H9 (cell line): Measurements from ENCODE around the gene SOBP. TPM values are rescaled to one million over a fixed set of nuclear protein-coding genes. Genes with fewer than 3 reads are reported as not detected.

Experiments used
- DNase-seq: peaks from one replicate; pipeline ENCODE4 v3.0.0-alpha.2; 2017
- H2AFZ ChIP-seq: one replicate; pipeline ENCODE4 v1.6.1; 2013; ENCODE audit warnings: mild to moderate bottlenecking, low read length, control low read depth, moderate library complexity
- H2AK5ac ChIP-seq: 2 replicates; pipeline ENCODE4 v1.6.1; 2013; ENCODE audit warnings: low read length, control low read depth, mixed read lengths; ENCODE audit not compliant: insufficient read length
- H2BK120ac ChIP-seq: one replicate; pipeline ENCODE4 v1.6.1; 2013; ENCODE audit warnings: low read depth, mild to moderate bottlenecking, low read length, control low read depth, inconsistent platforms; ENCODE audit not compliant: poor library complexity, severe bottlenecking
- H2BK12ac ChIP-seq: 2 replicates; pipeline ENCODE4 v1.6.1; 2013; ENCODE audit warnings: low read length, control low read depth, mixed read lengths, low read depth; ENCODE audit not compliant: insufficient read length
- H2BK15ac ChIP-seq: 2 replicates; pipeline ENCODE4 v1.6.1; 2013; ENCODE audit warnings: low read depth, low read length, control low read depth
- H2BK20ac ChIP-seq: one replicate; pipeline ENCODE4 v1.6.1; 2013; ENCODE audit warnings: low read depth, mild to moderate bottlenecking, low read length, control low read depth, inconsistent platforms; ENCODE audit not compliant: poor library complexity, severe bottlenecking
- H2BK5ac ChIP-seq: 2 replicates; pipeline ENCODE4 v1.6.1; 2013; ENCODE audit warnings: low read length, control low read depth, mixed read lengths; ENCODE audit not compliant: insufficient read length
- H3K14ac ChIP-seq: 2 replicates; pipeline ENCODE4 v1.6.1; 2013; ENCODE audit warnings: low read length, control low read depth; ENCODE audit not compliant: insufficient read depth
- H3K18ac ChIP-seq: 2 replicates; pipeline ENCODE4 v1.6.1; 2013; ENCODE audit warnings: low read depth, mild to moderate bottlenecking, mixed read lengths, low read length, control low read depth; ENCODE audit not compliant: insufficient read length
- H3K23ac ChIP-seq: 2 replicates; pipeline ENCODE4 v1.6.1; 2013; ENCODE audit warnings: low read length, control low read depth, mixed read lengths, low read depth; ENCODE audit not compliant: insufficient read length
- H3K23me2 ChIP-seq: 2 replicates; pipeline ENCODE4 v1.6.1; 2013; ENCODE audit warnings: low read depth, mild to moderate bottlenecking, mixed read lengths, low read length, control low read depth; ENCODE audit not compliant: insufficient read length, poor library complexity, severe bottlenecking
- H3K27ac ChIP-seq: 2 replicates; pipeline ENCODE4 v1.5.1; 2013; ENCODE audit warnings: low read length, control low read depth, mixed read lengths, low read depth; ENCODE audit not compliant: insufficient read length
- H3K27me3 ChIP-seq: 2 replicates; pipeline ENCODE4 v1.6.1; 2013; ENCODE audit warnings: low read length, control low read depth, inconsistent platforms; ENCODE audit not compliant: insufficient read depth
- H3K4ac ChIP-seq: 2 replicates; pipeline ENCODE4 v1.6.1; 2013; ENCODE audit warnings: low read depth, mild to moderate bottlenecking, control low read depth, inconsistent platforms, low read length, moderate library complexity
- H3K4me1 ChIP-seq: 2 replicates; pipeline ENCODE4 v1.6.1; 2013; ENCODE audit warnings: low read length, control low read depth, inconsistent platforms; ENCODE audit not compliant: insufficient read depth
- H3K4me2 ChIP-seq: 2 replicates; pipeline ENCODE4 v1.6.1; 2013; ENCODE audit warnings: low read length, control low read depth, mixed read lengths; ENCODE audit not compliant: insufficient read length, insufficient read depth
- H3K56ac ChIP-seq: 2 replicates; pipeline ENCODE4 v1.6.1; 2013; ENCODE audit warnings: low read depth, mild to moderate bottlenecking, mixed read lengths, low read length, control low read depth; ENCODE audit not compliant: insufficient read length
- H3K79me1 ChIP-seq: 2 replicates; pipeline ENCODE4 v1.6.1; 2013; ENCODE audit warnings: low read depth, mild to moderate bottlenecking, moderate library complexity, low read length, control low read depth, inconsistent platforms; ENCODE audit not compliant: insufficient read depth, poor library complexity, severe bottlenecking
- H3K79me2 ChIP-seq: 2 replicates; pipeline ENCODE4 v1.6.1; 2013; ENCODE audit warnings: low read length, control low read depth, inconsistent platforms; ENCODE audit not compliant: insufficient read depth
- H3K9ac ChIP-seq: 2 replicates; pipeline ENCODE4 v1.6.1; 2013; ENCODE audit warnings: low read length, control low read depth, mixed read lengths; ENCODE audit not compliant: insufficient read length; ENCODE audit errors: extremely low read depth
- H3K9me3 ChIP-seq: one replicate; pipeline ENCODE4 v1.6.1; 2013; ENCODE audit warnings: low read depth, low read length, inconsistent platforms; ENCODE audit not compliant: control insufficient read depth
- H3T11ph ChIP-seq: one replicate; pipeline ENCODE4 v1.6.1; 2013; ENCODE audit warnings: mild to moderate bottlenecking, low read length, control low read depth, inconsistent platforms
- H4K20me1 ChIP-seq: one replicate; pipeline ENCODE4 v1.6.1; 2013; ENCODE audit not compliant: control insufficient read depth, insufficient read length, insufficient read depth
- H4K5ac ChIP-seq: 2 replicates; pipeline ENCODE4 v1.6.1; 2013; ENCODE audit warnings: low read depth, mild to moderate bottlenecking, mixed read lengths, low read length, control low read depth; ENCODE audit not compliant: insufficient read length
- H4K8ac ChIP-seq: replicated peaks from 2 replicates; pipeline ENCODE4 v1.6.1; 2013; ENCODE audit warnings: low read length, control low read depth, mixed read lengths, low read depth; ENCODE audit not compliant: insufficient read length
- H4K91ac ChIP-seq: 2 replicates; pipeline ENCODE4 v1.6.1; 2013; ENCODE audit warnings: low read depth, mild to moderate bottlenecking, moderate library complexity, mixed read lengths, low read length, control low read depth; ENCODE audit not compliant: insufficient read length
- H3K27ac Mint-ChIP-seq, 3 experiments: 2 replicates in 2 of 3; 3 replicates in 1 of 3; pipeline ENCODE4 v1.8.0; 2020 to 2021; ENCODE audit warnings: mixed read lengths in 3 of 3, mild to moderate bottlenecking in 1 of 3, moderate library complexity in 1 of 3
- H3K27me3 Mint-ChIP-seq: 2 replicates; pipeline ENCODE4 v1.8.0; 2021; ENCODE audit warnings: low read depth, mild to moderate bottlenecking, moderate library complexity, mixed read lengths
- H3K36me3 Mint-ChIP-seq, 3 experiments: 2 replicates in 2 of 3; 3 replicates in 1 of 3; pipeline ENCODE4 v1.8.0; 2020 to 2021; ENCODE audit warnings: low read depth in 3 of 3, mixed read lengths in 3 of 3; ENCODE audit not compliant: insufficient read depth in 1 of 3
- H3K4me1 Mint-ChIP-seq, 2 experiments: 2 replicates each; pipeline ENCODE4 v1.8.0; 2020; ENCODE audit warnings: mixed read lengths in 2 of 2
- H3K4me3 Mint-ChIP-seq, 2 experiments: 2 replicates in 1 of 2; 3 replicates in 1 of 2; pipeline ENCODE4 v1.8.0; 2020 to 2021; ENCODE audit warnings: mild to moderate bottlenecking in 2 of 2, mixed read lengths in 2 of 2, moderate library complexity in 1 of 2
- H3K9me3 Mint-ChIP-seq, 2 experiments: 2 replicates in 1 of 2; 3 replicates in 1 of 2; pipeline ENCODE4 v1.8.0; 2020; ENCODE audit warnings: mild to moderate bottlenecking in 2 of 2, mixed read lengths in 2 of 2, moderate library complexity in 1 of 2
- CTCF ChIP-seq: fragments of 200-600 bp; sonication (generic); conservative IDR thresholded peaks from 3 replicates; pipeline ENCODE4 v1.8.0; 2021; ENCODE audit warnings: antibody characterized with exemption, mild to moderate bottlenecking
- WGBS: extraction: QIAGEN DNeasy Blood & Tissue Kit; methylation state at CpG from one replicate; pipeline ENCODE4 v1.1.7; 2013; ENCODE audit warnings: missing lambda C conversion rate, low lambda C conversion rate, mixed read lengths; ENCODE audit not compliant: insufficient read length; ENCODE audit errors: extremely low coverage; 5-methylcytosine and 5-hydroxymethylcytosine counted together
- total RNA-seq: library from RNA; stranded (reverse); gene quantifications from 2 replicates; pipeline ENCODE4 v1.2.1, GENCODE V29; 2021

The SOBP gene
- total RNA-seq, 1 experiment from 2014 or later, result 4.3 TPM

GRCh38 chr6:107641071-107641470, 151.2 kb downstream of the SOBP start:
- no peaks in the 10 kb centered on the region for H3K79me2 ChIP-seq
- no peak overlapping the region for H2BK12ac ChIP-seq
- H3K9me3 ChIP-seq, result no peaks in the 10 kb centered on the region
- no peak for TF ChIP-seq CTCF
- no peak overlapping the region for H3K4me2 ChIP-seq
- no CpG with 5 or more reads among the region's 1 CpG for WGBS
- Mint-ChIP-seq H3K9me3 (no peaks in the 10 kb centered on the region), H3K36me3 (no peaks in the 10 kb centered on the region), H3K4me1 (no peaks in the 10 kb centered on the region; a peak in 1 of 4 replicates), H3K27me3 (no peaks in the 10 kb centered on the region; the same call in none of the 2 replicates), H3K27ac (no peak overlapping the region; a peak in 1 of 7 replicates), H3K4me3 (no peak overlapping the region)
- H2BK20ac ChIP-seq, result no peak overlapping the region
- H2AFZ ChIP-seq, result no peak overlapping the region
- H3K27ac ChIP-seq, result no peak overlapping the region
- H2BK5ac ChIP-seq, result no peak overlapping the region
- H2AK5ac ChIP-seq, result no peak overlapping the region
- no peak overlapping the region for H4K8ac ChIP-seq
- H3K23me2 ChIP-seq, result no peaks in the 10 kb centered on the region
- H3K14ac ChIP-seq, result no peak overlapping the region
- DNase-seq, result no peak
- no peak overlapping the region for H4K91ac ChIP-seq
- no peak overlapping the region for H3K9ac ChIP-seq
- H3K23ac ChIP-seq, result no peak overlapping the region
- H3K4ac ChIP-seq, result no peak overlapping the region
- no peaks in the 10 kb centered on the region for H4K20me1 ChIP-seq
- no peak overlapping the region for H3T11ph ChIP-seq
- no peaks in the 10 kb centered on the region for H3K79me1 ChIP-seq
- no peak overlapping the region for H3K18ac ChIP-seq
- H3K56ac ChIP-seq, result no peak overlapping the region
- no peak overlapping the region for H2BK120ac ChIP-seq
- H3K4me1 ChIP-seq, result no peaks in the 10 kb centered on the region
- no peak overlapping the region for H4K5ac ChIP-seq
- H3K27me3 ChIP-seq, result no peaks in the 10 kb centered on the region
- H2BK15ac ChIP-seq, result no peak overlapping the region
